DOHH2 (cell line): ENCODE data around the gene TSPAN5.

Experiments used
- EZH2phosphoT487 ChIP-seq: fragments of 200-600 bp; sonication (generic); IDR thresholded peaks from 2 replicates; pipeline ENCODE4 v1.6.1; 2017; ENCODE audit warnings: borderline replicate concordance, mild to moderate bottlenecking, antibody characterized with exemption, low read length, moderate library complexity, mixed read lengths
- TF ChIP-seq, protein P1 (sequence below): fragments of 200-600 bp; sonication (generic); IDR thresholded peaks from one replicate; pipeline ENCODE4 v1.5.1; 2014; ENCODE audit warnings: antibody characterized with exemption, mild to moderate bottlenecking, low read depth, low read length; ENCODE audit not compliant: poor library complexity, severe bottlenecking

DNA sequence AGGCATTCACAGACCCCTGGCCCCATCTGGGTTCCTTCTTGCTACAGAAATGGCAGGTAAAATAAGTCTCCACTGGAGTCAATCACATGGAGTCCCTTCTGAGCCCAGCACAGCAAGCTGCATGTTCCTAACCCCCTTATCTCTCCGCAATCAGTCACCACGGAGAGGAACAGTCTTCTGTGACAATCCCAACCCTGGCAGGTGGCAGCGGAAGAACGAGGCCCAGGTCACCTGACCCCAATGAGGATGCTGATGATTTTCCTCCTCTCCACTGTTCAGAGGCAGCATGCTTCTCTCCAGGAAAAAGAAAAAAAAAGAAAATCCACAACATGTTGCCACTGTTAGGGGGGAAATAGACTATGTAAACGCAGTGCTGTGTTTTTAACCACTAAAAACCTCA, 50.1 kb downstream of the TSPAN5 start:
- no peak for TF ChIP-seq EZH2phosphoT487
- TF ChIP-seq, protein P1, sequence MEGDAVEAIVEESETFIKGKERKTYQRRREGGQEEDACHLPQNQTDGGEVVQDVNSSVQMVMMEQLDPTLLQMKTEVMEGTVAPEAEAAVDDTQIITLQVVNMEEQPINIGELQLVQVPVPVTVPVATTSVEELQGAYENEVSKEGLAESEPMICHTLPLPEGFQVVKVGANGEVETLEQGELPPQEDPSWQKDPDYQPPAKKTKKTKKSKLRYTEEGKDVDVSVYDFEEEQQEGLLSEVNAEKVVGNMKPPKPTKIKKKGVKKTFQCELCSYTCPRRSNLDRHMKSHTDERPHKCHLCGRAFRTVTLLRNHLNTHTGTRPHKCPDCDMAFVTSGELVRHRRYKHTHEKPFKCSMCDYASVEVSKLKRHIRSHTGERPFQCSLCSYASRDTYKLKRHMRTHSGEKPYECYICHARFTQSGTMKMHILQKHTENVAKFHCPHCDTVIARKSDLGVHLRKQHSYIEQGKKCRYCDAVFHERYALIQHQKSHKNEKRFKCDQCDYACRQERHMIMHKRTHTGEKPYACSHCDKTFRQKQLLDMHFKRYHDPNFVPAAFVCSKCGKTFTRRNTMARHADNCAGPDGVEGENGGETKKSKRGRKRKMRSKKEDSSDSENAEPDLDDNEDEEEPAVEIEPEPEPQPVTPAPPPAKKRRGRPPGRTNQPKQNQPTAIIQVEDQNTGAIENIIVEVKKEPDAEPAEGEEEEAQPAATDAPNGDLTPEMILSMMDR = no peak
